NCI-H460 (cell line): ENCODE results near the gene ERCC1. TPM values are rescaled to one million over a fixed set of nuclear protein-coding genes. Genes with fewer than 3 reads are reported as not detected.

Experiments used
- DNase-seq: peaks from one replicate; pipeline ENCODE4 v3.0.0-alpha.2; 2016; ENCODE audit warnings: low read depth; ENCODE audit errors: extremely low read depth
- polyA plus RNA-seq: library from polyadenylated mRNA; depleted of rRNA; stranded (reverse); fragments of >200 nt; gene quantifications from 2 replicates; pipeline ENCODE4 v1.2.3, GENCODE V29; 2014; cell fraction: nucleus; rRNA removed
- total RNA-seq: library from RNA; depleted of rRNA; stranded (reverse); fragments of >200 nt; shearing (Covaris generic); gene quantifications from 2 replicates; pipeline ENCODE4 v1.2.3, GENCODE V29; 2014; rRNA removed

The ERCC1 gene
- 81.5 and 102 TPM in 2 replicates for total RNA-seq
- 59.2 and 79.0 TPM in 2 replicates for polyA plus RNA-seq

GRCh38 chr19:45423589-45424190, at the start of gene ERCC1:
Gene ERCC1, minus strand, starts transcription at chr19:45423917. Its CDS starts 543 bp downstream, at chr19:45423374.
- peak; percentile 93 for DNase-seq

- DNase-seq, result no peak
Observed at GRCh38 chr19:45473367-45473681, 49.6 kb upstream of the ERCC1 start.

- DNase-seq, result no peak
Observed at GRCh38 chr19:45472563-45473366, 49.0 kb upstream of the ERCC1 start.

- no peak for DNase-seq
Observed at GRCh38 chr19:45471931-45472562, 48.3 kb upstream of the ERCC1 start.

- DNase-seq, result no peak
Observed at GRCh38 chr19:45471111-45471930, 47.6 kb upstream of the ERCC1 start.

- no peak for DNase-seq
Observed at GRCh38 chr19:45470762-45471081, 47.0 kb upstream of the ERCC1 start.

- no peak for DNase-seq
Observed at GRCh38 chr19:45469945-45470761, 46.4 kb upstream of the ERCC1 start.

- DNase-seq, result peak; percentile 87
Observed at GRCh38 chr19:45469132-45469944, 45.6 kb upstream of the ERCC1 start.

GRCh38 chr19:45468803-45469131, 45.0 kb upstream of the ERCC1 start:
- DNase-seq, result no peak

- no peak for DNase-seq
Observed at GRCh38 chr19:45468159-45468651, 44.5 kb upstream of the ERCC1 start.

- DNase-seq, result peak; percentile 91
Observed at GRCh38 chr19:45467456-45468158, 43.9 kb upstream of the ERCC1 start, which contains the start of gene FOSB. Gene FOSB, plus strand, starts transcription at chr19:45467996. Its CDS starts 591 bp downstream, at chr19:45468587.

GRCh38 chr19:45467115-45467455, 43.4 kb upstream of the ERCC1 start:
- no peak for DNase-seq

GRCh38 chr19:45464852-45465441, 41.2 kb upstream of the ERCC1 start:
- DNase-seq, result no peak

GRCh38 chr19:45464274-45464673, 40.6 kb upstream of the ERCC1 start:
- no peak for DNase-seq

- no peak for DNase-seq
Observed at GRCh38 chr19:45463241-45463640, 39.5 kb upstream of the ERCC1 start.

GRCh38 chr19:45462174-45462573, 38.5 kb upstream of the ERCC1 start:
- no peak for DNase-seq

- no peak for DNase-seq
Observed at GRCh38 chr19:45460807-45461347, 37.2 kb upstream of the ERCC1 start.

- no peak for DNase-seq
Observed at GRCh38 chr19:45457776-45458175, 34.1 kb upstream of the ERCC1 start.
